PC-9 (cell line): ENCODE results near the gene GATAD2A. TPM values are rescaled to one million over a fixed set of nuclear protein-coding genes. Genes with fewer than 3 reads are reported as not detected.
"Not testable (repeated sequence)": the region's sequence is repeated elsewhere in the genome, so short reads cannot be mapped to it uniquely, and the experiment has no call there.

Experiments
- BruUV-seq: library from RNA; stranded (reverse); fragments of 400-500 nt; replicated peaks from 2 replicates; lab custom pipeline; 2021; lab: Mats Ljungman, UMichigan
- CTCF ChIA-PET: fragments of 300-600 bp; sonication (Branson Sonifier 250); formaldehyde crosslinking; loops from one replicate; lab custom pipeline; 2022; ENCODE audit warnings: antibody characterized with exemption; lab: Charles Lee
- POLR2A ChIA-PET: fragments of 300-600 bp; sonication (Branson Sonifier 250); formaldehyde crosslinking; loops from one replicate; lab custom pipeline; 2022; ENCODE audit warnings: antibody characterized with exemption; ENCODE audit not compliant: unreplicated experiment; lab: Charles Lee
- DNase-seq, 2 experiments: peaks; one replicate each; pipeline versions ENCODE4 v3.0.0 to v3.0.0-alpha.2; 2015 to 2022; ENCODE audit warnings: mixed read lengths in 1 of 2
- H2AFZ ChIP-seq: fragments of 200-600 bp; sonication (generic); 2 replicates; pipeline ENCODE4 v1.8.1; 2017; ENCODE audit warnings: antibody characterized with exemption
- H3F3A ChIP-seq: fragments of 200-600 bp; sonication (generic); 2 replicates; pipeline ENCODE4 v1.8.1; 2017; ENCODE audit warnings: antibody characterized with exemption, mild to moderate bottlenecking, low read depth; ENCODE audit not compliant: insufficient read depth
- H3K27ac ChIP-seq: fragments of 200-600 bp; sonication (generic); 2 replicates; pipeline ENCODE4 v1.6.1; 2016; ENCODE audit warnings: mixed run types
- H3K27me3 ChIP-seq: fragments of 200-600 bp; sonication (generic); 2 replicates; pipeline ENCODE4 v1.6.1; 2016; ENCODE audit warnings: low read depth, mixed run types; ENCODE audit not compliant: insufficient read depth
- H3K36me3 ChIP-seq: fragments of 200-600 bp; sonication (generic); 2 replicates; pipeline ENCODE4 v1.6.1; 2016; ENCODE audit warnings: low read depth, mixed run types
- H3K4me1 ChIP-seq: fragments of 200-600 bp; sonication (generic); replicated peaks from 2 replicates; pipeline ENCODE4 v1.6.1; 2016; ENCODE audit warnings: mixed run types; ENCODE audit not compliant: insufficient read depth
- H3K4me2 ChIP-seq: fragments of 200-600 bp; sonication (generic); 2 replicates; pipeline ENCODE4 v1.6.1; 2017; ENCODE audit warnings: mixed run types
- H3K4me3 ChIP-seq: fragments of 200-600 bp; sonication (generic); 2 replicates; pipeline ENCODE4 v1.6.1; 2016; ENCODE audit warnings: mixed run types
- H3K79me2 ChIP-seq: fragments of 200-600 bp; sonication (generic); 2 replicates; pipeline ENCODE4 v1.6.1; 2017; ENCODE audit warnings: low read depth, mixed run types
- H3K9me2 ChIP-seq: fragments of 200-600 bp; sonication (generic); 2 replicates; pipeline ENCODE4 v1.8.1; 2017; ENCODE audit warnings: mild to moderate bottlenecking; ENCODE audit not compliant: insufficient read depth
- H3K9me3 ChIP-seq: fragments of 200-600 bp; sonication (generic); 2 replicates; pipeline ENCODE4 v1.8.1; 2016; ENCODE audit warnings: low read depth; ENCODE audit not compliant: insufficient read depth
- H4K20me1 ChIP-seq: fragments of 200-600 bp; sonication (generic); 2 replicates; pipeline ENCODE4 v1.8.1; 2017; ENCODE audit not compliant: insufficient read depth
- EZH2 ChIP-seq: fragments of 200-600 bp; sonication (generic); IDR thresholded peaks from 2 replicates; pipeline ENCODE4 v1.8.0; 2017; ENCODE audit warnings: antibody characterized with exemption, low read depth
- intact Hi-C: fragments of 100-400 bp; cut with micrococcal nuclease; formaldehyde crosslinking; loops from one replicate; pipeline ENCODE4 v1.10.0; 2022; ENCODE audit not compliant: unreplicated experiment
- total RNA-seq: library from RNA; stranded (reverse); gene quantifications from 2 replicates; pipeline ENCODE4 v1.2.3, GENCODE V29; 2021
- TF ChIP-seq, protein P1 (sequence below): fragments of 200-600 bp; sonication (generic); conservative IDR thresholded peaks from 2 replicates; pipeline ENCODE4 v1.6.1; 2017; ENCODE audit warnings: mixed run types, antibody characterized with exemption, mild to moderate bottlenecking, moderate library complexity

The GATAD2A gene
- total RNA-seq, 1 experiment from 2014 or later = 129 TPM

DNA sequence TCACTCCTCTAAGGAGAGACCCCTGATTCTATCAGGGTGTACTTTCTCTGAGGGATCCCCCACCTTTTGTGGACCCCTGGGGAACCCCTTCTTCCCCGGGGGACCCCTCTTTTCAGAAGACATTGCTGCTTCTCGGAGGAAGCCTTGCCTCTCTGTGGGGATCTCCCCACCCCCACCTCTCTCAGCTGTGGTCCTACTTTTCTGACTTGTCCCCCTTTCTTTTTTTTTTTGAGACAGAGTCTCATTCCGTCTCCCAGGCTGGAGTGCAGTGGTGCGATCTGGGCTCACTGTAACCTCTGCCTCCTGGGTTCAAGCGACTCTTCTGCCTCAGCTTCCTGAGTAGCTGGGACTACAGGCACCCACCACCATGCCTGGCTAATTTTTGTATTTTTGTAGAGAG lies 18.4 kb upstream of the GATAD2A start:
- peaks cover 16% of the 10 kb centered on the region; the same call in 1 of the 2 replicates for H3F3A ChIP-seq
- TSS peak; percentile 19 for BruUV-seq
- intact Hi-C loops = no loop called here
- H3K4me3 ChIP-seq = peak overlapping the region; percentile 88
- peak overlapping the region; percentile 97 for H3K4me2 ChIP-seq
- no peak for DNase-seq
- H3K36me3 ChIP-seq = peaks cover 3% of the 10 kb centered on the region; the same call in 1 of the 2 replicates
- peaks cover 23% of the 10 kb centered on the region for H3K4me1 ChIP-seq
- ChIA-PET CTCF (interaction anchor here (0.7 kb wide), 1 partner anchor 23 kb away, joined by 5 read pairs; no protein-coding TSS in a partner anchor), POLR2A (interaction anchor here (0.6 kb wide), 1 partner anchor 23 kb away, joined by 4 read pairs; no protein-coding TSS in a partner anchor)
- no peaks in the 10 kb centered on the region; the same call in 1 of the 2 replicates for H4K20me1 ChIP-seq
- peaks cover 74% of the 10 kb centered on the region for H3K79me2 ChIP-seq
- H3K27ac ChIP-seq = no peak overlapping the region
- no peaks in the 10 kb centered on the region for H3K9me2 ChIP-seq
- H3K9me3 ChIP-seq = no peaks in the 10 kb centered on the region
- TF ChIP-seq, protein P1, sequence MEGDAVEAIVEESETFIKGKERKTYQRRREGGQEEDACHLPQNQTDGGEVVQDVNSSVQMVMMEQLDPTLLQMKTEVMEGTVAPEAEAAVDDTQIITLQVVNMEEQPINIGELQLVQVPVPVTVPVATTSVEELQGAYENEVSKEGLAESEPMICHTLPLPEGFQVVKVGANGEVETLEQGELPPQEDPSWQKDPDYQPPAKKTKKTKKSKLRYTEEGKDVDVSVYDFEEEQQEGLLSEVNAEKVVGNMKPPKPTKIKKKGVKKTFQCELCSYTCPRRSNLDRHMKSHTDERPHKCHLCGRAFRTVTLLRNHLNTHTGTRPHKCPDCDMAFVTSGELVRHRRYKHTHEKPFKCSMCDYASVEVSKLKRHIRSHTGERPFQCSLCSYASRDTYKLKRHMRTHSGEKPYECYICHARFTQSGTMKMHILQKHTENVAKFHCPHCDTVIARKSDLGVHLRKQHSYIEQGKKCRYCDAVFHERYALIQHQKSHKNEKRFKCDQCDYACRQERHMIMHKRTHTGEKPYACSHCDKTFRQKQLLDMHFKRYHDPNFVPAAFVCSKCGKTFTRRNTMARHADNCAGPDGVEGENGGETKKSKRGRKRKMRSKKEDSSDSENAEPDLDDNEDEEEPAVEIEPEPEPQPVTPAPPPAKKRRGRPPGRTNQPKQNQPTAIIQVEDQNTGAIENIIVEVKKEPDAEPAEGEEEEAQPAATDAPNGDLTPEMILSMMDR = no peak
- TF ChIP-seq EZH2 = no peak
- no peak overlapping the region for H2AFZ ChIP-seq
- no peaks in the 10 kb centered on the region for H3K27me3 ChIP-seq

DNA sequence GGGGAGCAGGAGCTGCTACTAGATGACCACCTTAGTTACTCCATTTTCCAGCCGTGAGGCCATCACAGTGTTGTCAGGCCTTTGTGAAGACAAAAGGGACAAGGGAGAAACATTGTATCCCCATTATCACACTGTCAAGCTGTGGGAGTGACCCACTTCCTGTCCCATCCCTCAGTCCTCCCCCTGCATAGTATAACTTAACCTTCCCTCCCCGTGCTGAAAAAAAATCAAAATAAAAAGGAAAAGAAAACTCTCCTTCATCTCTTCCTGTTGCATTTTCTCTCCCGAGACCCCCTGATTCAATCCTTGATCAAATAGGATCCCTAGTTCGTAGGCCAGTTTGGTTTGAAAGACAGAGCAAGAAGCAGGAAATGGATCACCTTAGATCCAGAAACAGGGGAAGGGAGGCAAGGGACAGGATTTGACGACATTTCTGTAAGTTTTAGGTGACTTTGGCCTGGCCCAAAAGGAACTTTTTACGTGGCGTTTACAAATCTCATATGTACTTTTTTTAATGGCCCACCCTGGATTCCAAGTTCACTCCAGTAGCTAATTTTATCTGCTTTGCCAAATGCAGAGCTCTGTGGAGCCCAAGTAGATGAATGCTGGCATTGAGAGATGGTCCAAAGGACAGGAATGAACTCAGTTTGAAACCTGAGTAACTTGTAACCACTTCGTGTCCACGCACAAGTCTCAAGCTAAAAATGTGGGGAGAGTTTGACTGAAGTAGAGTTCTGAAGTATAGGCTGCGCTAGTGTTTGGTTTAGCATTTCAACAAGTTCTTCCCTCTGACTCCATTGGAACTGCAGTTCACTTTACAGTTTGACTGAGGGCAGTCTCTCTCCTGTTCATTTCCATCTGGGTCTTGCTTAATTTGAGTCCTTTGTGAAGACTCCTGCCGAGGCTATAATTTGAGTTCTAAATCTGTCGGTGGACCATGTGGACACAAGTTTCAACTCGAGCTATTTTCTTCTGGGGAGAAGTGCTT lies 16.6 kb upstream of the GATAD2A start:
- peaks cover 3% of the 10 kb centered on the region; the same call in 1 of the 2 replicates for H3K36me3 ChIP-seq
- H3K9me3 ChIP-seq = no peaks in the 10 kb centered on the region
- no peak overlapping the region for H3K4me3 ChIP-seq
- H3K4me1 ChIP-seq = peaks cover 23% of the 10 kb centered on the region
- CTCF ChIA-PET = no interaction called here
- H3K79me2 ChIP-seq = peaks cover 88% of the 10 kb centered on the region
- POLR2A ChIA-PET = no interaction called here
- H2AFZ ChIP-seq = no peak overlapping the region
- no peak for TF ChIP-seq EZH2
- TF ChIP-seq, protein P1 = no peak
- H3K9me2 ChIP-seq = no peaks in the 10 kb centered on the region
- no peak overlapping the region for H3K27ac ChIP-seq
- no peak for DNase-seq
- intact Hi-C loops = no loop called here
- no peaks in the 10 kb centered on the region for H3K27me3 ChIP-seq
- 0 out of 2 replicates have a peak, but pooled peaks cover 6% of the 10 kb centered on the region for H3F3A ChIP-seq
- no peak overlapping the region for H3K4me2 ChIP-seq
- no TSS peak for BruUV-seq
- H4K20me1 ChIP-seq = peaks cover 4% of the 10 kb centered on the region; the same call in 1 of the 2 replicates

DNA sequence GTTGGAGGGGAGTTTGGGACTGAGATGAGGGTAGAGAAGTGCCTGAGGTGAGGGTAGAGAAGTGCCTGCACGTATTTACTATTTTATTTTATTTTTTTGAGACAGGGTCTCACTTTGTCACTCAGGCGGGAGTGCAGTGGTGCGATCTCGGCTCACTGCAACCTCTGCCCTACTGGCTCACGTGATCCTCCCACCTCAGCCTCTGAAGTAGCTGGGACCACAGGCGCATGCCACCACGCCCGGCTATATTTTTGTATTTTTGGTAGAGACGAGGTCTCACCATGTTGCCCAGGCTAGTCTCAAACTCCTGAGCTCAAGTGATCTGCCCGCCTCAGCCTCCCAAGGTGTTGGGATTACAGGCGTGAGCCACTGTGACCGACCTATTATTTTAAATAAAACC lies 15.8 kb upstream of the GATAD2A start:
- H2AFZ ChIP-seq, intact Hi-C loops, POLR2A ChIA-PET, H3K4me2 ChIP-seq, CTCF ChIA-PET, H3K9me2 ChIP-seq, H3K27me3 ChIP-seq, H3F3A ChIP-seq, H3K27ac ChIP-seq, H3K9me3 ChIP-seq, DNase-seq, BruUV-seq, H4K20me1 ChIP-seq, H3K4me3 ChIP-seq, H3K36me3 ChIP-seq: not testable (repeated sequence)
- H3K79me2 ChIP-seq = peaks cover 88% of the 10 kb centered on the region
- peaks cover 15% of the 10 kb centered on the region for H3K4me1 ChIP-seq

DNA sequence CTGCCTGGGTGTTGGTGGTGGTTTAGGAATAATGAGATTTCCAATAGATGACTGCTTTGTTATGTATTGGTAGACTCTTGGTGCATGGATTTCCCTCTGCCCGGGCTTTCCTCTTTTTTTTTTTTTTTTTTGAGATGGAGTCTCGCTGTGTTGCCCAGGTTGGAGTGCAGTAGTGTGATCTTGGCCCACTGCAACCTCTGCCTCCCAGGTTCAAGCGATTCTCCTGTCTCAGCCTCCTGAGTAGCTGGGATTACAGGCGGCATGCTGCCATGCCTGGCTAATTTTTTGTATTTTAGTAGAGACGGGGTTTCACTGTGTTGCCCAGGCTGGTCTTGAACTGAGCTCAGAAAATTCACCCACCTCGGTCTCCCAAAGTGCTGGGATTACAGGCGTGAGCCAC lies 11.1 kb upstream of the GATAD2A start:
- intact Hi-C loops, H3K9me3 ChIP-seq, H3K9me2 ChIP-seq, H3F3A ChIP-seq, H3K4me1 ChIP-seq, H4K20me1 ChIP-seq, H3K27ac ChIP-seq, DNase-seq, H3K4me2 ChIP-seq, BruUV-seq, H2AFZ ChIP-seq, CTCF ChIA-PET, H3K4me3 ChIP-seq, H3K27me3 ChIP-seq, H3K36me3 ChIP-seq: not testable (repeated sequence)
- POLR2A ChIA-PET = interaction anchor here (0.6 kb wide), 1 partner anchor 78 kb away, joined by 4 read pairs; no protein-coding TSS in a partner anchor
- H3K79me2 ChIP-seq = peaks cover 87% of the 10 kb centered on the region
